ENCODE results near the gene MPZ. TPM values are rescaled to one million over a fixed set of nuclear protein-coding genes. Genes with fewer than 3 reads are reported as not detected.

The MPZ gene
- total RNA-seq, 1 donor from 2014 or later = 1.4 TPM

GRCh38 chr1:161305867-161306519 is 3.8 kb downstream of the MPZ start:
- H3K4me1 Mint-ChIP-seq = peaks cover 18% of the 10 kb centered on the region

GRCh38 chr1:161304927-161305866 is 4.6 kb downstream of the MPZ start:
- no peaks in the 10 kb centered on the region for H3K36me3 Mint-ChIP-seq
- no peak for TF ChIP-seq CTCF (IDR thresholded peaks at IDR 0.05; ENCODE audit: unreplicated experiment)
- H3K9me3 Mint-ChIP-seq = no peaks in the 10 kb centered on the region
- H3K27ac Mint-ChIP-seq = no peak overlapping the region
- H3K4me1 Mint-ChIP-seq = peaks cover 18% of the 10 kb centered on the region
- peak overlapping the region; percentile 98 for H3K4me3 Mint-ChIP-seq
- H3K27me3 Mint-ChIP-seq (ENCODE audit: low read depth) = peaks cover 17% of the 10 kb centered on the region
- no peak for DNase-seq (ENCODE audit: low spot score in 2 of 2, unreplicated experiment in 2 of 2)

More at GRCh38 chr1:161305867-161306519, 3.8 kb downstream of the MPZ start:
- DNase-seq (ENCODE audit: low spot score in 2 of 2, unreplicated experiment in 2 of 2) = peak; percentile 64 to 82
- TF ChIP-seq CTCF (IDR thresholded peaks at IDR 0.05; ENCODE audit: unreplicated experiment) = no peak
- Mint-ChIP-seq H3K36me3 (no peaks in the 10 kb centered on the region), H3K9me3 (no peaks in the 10 kb centered on the region), H3K4me3 (peak overlapping the region; percentile 98), H3K27me3 (ENCODE audit: low read depth) (peaks cover 22% of the 10 kb centered on the region), H3K27ac (peak overlapping the region; percentile 88)

- Mint-ChIP-seq H3K27me3 (ENCODE audit: low read depth) (no peaks in the 10 kb centered on the region), H3K27ac (no peak overlapping the region), H3K9me3 (no peaks in the 10 kb centered on the region), H3K4me1 (peaks cover 13% of the 10 kb centered on the region), H3K36me3 (no peaks in the 10 kb centered on the region), H3K4me3 (no peak overlapping the region)
- DNase-seq (ENCODE audit: low spot score in 2 of 2, unreplicated experiment in 2 of 2) = no peak
- TF ChIP-seq CTCF (IDR thresholded peaks at IDR 0.05; ENCODE audit: unreplicated experiment) = no peak
Observed at GRCh38 chr1:161300478-161300877, 9.3 kb downstream of the MPZ start.

GRCh38 chr1:161299347-161299746 is 10.4 kb downstream of the MPZ start:
- H3K4me3 Mint-ChIP-seq = no peak overlapping the region

GRCh38 chr1:161298116-161298515 is 11.7 kb downstream of the MPZ start:
- TF ChIP-seq CTCF (IDR thresholded peaks at IDR 0.05; ENCODE audit: unreplicated experiment) = no peak
- Mint-ChIP-seq H3K27me3 (ENCODE audit: low read depth) (no peaks in the 10 kb centered on the region), H3K27ac (no peak overlapping the region), H3K4me3 (no peak overlapping the region), H3K9me3 (no peaks in the 10 kb centered on the region), H3K4me1 (no peaks in the 10 kb centered on the region), H3K36me3 (no peaks in the 10 kb centered on the region)
- no peak for DNase-seq (ENCODE audit: low spot score in 2 of 2, unreplicated experiment in 2 of 2)

More at GRCh38 chr1:161299347-161299746, 10.4 kb downstream of the MPZ start:
- no peak for DNase-seq (ENCODE audit: low spot score in 2 of 2, unreplicated experiment in 2 of 2)
- no peak for TF ChIP-seq CTCF (IDR thresholded peaks at IDR 0.05; ENCODE audit: unreplicated experiment)
- Mint-ChIP-seq H3K27ac (no peak overlapping the region), H3K9me3 (no peaks in the 10 kb centered on the region), H3K36me3 (no peaks in the 10 kb centered on the region), H3K27me3 (ENCODE audit: low read depth) (no peaks in the 10 kb centered on the region), H3K4me1 (peaks cover 3% of the 10 kb centered on the region)
